DMS 273 treated with DMSO at 0.1 percent for 48 hours (cell line): Measurements from ENCODE around the gene TMCO4.
A peak's percentile ranks its signal among the peaks of the same experiment; 100 is the strongest.

Source experiments
- DNase-seq: peaks from one replicate; lab custom pipeline; 2025; lab: John Stamatoyannopoulos, UW

Gene TMCO4

GRCh38 chr1:19715334-19716203, 84.1 kb downstream of the TMCO4 start:
- DNase-seq = peak; percentile 87

GRCh38 chr1:19712928-19713327, 86.8 kb downstream of the TMCO4 start:
- DNase-seq = no peak

DNA sequence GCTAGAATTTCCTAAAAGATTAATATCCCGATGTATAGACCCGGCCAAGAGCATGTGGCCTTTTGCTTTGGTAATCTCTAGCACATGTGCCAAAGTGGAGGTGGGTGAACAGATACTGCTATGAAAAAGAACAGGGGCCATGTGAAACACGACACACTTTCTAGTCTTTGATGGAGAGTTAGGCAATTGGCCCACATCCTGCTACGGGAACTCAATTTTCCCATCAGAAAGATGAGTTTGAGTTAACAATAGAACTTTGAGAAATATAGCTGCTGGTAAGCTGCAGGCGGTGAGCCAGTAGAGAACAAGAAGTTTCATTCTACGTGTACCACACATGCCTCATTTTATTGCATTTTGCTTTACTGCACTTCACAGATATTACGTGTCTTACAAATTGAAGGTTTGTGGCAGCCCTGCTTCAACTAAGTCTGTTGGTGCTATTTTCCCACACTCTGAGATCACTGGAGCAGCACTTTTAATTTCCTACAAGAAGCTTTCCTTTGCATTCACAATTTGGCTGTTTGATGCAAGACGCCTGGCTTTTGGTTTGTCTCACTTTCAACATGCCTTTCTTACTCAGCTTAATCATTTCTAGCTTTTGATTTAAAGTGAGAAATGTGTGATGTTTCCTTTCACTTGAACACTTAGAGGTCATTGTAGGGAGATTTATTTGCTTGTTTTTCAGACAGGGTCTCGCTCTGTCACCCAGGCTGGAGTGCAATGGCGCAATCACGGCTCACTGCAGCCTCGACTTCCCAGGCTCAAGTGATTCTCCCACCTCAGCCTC, 88.7 kb downstream of the TMCO4 start:
- no peak for DNase-seq

DNA sequence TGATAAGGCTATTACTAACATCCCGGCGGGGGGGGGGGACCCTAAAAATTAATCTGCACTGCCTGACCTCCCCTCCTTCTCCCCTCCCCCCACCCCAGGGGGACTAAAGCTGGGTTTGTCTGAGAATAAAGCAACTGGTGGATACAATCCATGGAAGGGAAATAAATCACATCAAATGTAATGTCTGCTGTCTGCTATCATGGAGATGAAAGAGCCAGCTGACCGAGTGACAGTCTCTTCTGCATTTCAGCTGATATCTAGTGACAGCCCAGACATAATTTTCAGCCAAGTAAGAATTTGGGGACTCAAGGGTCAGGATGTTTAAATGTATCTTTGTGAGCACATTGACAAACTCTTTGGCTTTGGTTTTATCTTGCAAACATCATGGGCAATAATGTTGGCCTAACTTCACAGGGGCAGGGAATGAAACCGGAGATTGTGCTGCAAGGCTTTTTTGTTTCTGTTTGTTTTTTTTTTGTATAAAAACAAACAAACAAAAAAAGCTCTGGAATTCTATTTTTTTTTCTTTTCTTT, 90.4 kb downstream of the TMCO4 start:
- no peak for DNase-seq

DNA sequence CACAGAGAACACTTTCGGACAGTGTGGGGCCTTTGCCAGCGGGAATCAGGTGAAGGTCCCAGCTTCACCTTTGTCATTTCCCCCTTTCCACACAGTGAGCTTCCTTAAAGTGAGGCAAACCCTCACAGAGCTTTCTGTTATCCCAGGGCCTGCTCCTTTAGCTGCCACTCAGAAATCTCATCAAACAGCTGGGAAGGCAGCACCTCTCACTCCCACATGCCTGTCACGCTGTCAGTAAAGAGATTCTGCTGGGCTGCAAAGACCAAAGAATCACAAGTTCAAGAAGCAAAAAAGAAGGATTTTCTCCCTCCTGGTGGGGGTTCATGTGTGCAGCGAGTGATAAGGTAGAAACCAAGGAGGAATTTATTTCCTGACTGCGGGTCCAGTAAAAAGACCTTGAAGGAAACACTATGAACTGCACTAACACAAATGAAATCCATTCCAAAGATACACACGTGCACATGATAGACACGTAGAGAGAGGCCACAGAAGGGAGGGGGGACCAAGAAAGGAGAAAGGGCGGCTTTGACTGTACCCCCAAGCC, 91.1 kb downstream of the TMCO4 start:
- no peak for DNase-seq

GRCh38 chr1:19706136-19706535, 93.6 kb downstream of the TMCO4 start:
- no peak for DNase-seq

DNA sequence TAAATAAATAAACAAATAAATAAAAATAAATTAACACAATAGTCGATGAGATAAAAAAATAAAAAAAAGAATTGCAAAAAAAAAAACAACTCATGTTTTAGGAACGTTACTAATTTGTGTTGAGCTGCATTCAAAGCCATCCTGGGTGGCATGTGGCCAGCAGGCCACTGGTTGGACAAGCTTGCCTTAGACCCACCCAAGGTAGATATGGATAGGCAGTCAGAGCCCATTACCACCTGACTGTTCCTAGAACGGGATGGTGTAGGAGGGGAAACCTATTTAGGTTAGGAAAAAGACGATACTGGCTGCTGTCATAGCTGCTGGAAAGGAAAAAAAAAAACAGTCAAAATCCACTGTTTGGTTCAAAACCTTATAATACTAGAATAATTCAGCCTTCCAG, 94.3 kb downstream of the TMCO4 start:
- no peak for DNase-seq

GRCh38 chr1:19704247-19705113, 95.2 kb downstream of the TMCO4 start:
- DNase-seq = peak; percentile 25

DNA sequence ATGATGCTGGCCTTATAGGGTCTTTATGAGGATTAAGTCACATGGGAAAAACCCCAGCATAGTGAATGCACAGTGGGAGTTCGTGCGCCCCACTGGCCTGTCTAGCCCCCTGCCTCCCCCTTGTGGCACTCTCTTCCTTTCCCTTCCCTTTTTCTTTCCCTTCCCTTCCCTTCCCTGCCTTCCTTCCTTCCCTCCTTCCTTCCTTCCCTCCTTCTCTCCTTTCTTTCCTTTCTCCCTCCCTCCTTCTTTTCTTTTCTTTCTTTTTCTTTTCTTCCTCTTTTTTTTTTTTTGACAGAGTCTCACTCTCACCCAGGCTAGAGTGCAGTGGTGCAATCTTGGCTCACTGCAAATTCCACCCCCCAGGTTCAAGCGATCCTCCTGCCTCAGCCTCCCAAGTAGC, 96.4 kb downstream of the TMCO4 start:
- no peak for DNase-seq

- no peak for DNase-seq
These were observed 99.5 kb downstream of the TMCO4 start for GRCh38 chr1:19700079-19700777.

DNA sequence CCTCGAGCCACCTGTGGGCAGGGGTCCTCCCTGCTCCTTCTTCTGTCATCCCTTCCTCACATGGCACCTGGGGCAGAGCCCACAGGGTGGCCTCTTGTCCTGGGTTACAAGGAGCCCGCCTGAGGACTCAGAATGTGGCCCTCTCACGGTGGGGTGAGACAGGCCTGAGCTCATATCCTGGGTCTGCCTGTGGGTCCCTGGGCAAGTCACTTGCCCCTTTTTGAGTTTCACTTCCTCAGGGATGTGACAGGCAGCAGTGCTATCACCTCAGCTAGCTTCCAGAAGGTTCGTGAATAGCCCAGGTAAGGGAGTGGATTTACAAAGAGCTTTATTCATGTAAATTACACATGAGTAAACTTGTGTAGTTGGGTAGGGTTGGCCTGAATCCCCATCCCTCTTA, 101.5 kb downstream of the TMCO4 start:
- no peak for DNase-seq

GRCh38 chr1:19696820-19697219, 102.9 kb downstream of the TMCO4 start:
- DNase-seq = no peak

GRCh38 chr1:19695772-19696171, 103.9 kb downstream of the TMCO4 start:
- DNase-seq = no peak

DNA sequence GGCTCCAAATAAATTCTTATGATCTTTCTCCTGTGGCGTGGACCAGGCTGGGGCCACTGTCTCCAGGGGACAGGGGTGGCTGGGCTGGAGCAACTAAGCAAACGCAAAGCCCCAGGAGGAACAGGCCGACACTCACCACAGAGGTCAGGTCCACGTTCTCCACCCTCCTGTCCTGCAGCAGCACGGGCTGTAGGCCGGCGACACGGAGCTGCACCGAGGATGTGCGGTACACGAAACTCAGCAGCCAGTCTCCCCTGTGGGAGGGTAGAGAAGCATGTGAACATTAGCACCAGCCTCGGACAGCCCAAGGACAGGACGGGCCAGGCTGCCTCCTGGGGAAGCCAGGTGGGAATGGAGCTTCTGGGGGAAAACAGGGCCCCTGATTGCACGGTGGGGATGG, 105.4 kb downstream of the TMCO4 start:
- DNase-seq = no peak

DNA sequence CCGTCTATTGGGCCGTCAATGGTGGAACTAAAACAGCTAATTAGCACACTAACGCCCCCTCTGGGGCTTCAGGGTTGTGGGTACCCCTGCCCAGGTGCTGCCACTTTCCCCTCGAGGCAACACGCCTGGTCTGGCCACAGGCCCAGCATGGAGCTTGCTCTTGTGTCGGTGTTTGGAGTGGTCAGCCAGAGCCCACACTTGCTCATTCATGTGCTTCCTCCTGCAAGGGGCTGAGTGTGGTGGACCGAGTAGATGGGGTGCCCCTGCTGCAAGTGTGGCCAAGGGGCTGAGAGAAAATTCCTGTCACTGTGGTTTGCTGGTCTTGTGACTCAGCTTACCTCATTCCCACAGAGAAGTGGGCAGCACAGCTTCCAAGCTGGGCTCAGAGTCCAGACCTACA, 109.4 kb downstream of the TMCO4 start:
- DNase-seq = no peak

DNA sequence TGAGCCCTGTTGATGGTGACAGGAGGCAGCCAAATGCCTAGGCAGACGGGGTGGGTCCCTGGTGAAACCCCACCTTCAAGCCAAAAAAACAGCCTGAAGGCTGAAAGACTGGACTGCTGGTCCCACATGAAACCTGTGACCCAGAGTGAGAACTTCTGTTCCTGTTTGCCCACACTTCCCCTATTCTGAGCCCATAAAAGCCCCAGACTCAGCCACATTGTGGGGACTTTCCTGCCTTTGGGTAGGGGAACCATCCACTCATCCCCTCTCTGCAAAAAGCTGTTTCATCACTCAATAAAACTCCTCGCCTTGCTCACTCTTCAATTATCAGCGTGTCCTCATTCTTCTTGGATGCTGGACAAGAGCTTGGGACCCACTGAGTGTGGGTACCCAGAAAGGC, 109.9 kb downstream of the TMCO4 start:
- no peak for DNase-seq

DNA sequence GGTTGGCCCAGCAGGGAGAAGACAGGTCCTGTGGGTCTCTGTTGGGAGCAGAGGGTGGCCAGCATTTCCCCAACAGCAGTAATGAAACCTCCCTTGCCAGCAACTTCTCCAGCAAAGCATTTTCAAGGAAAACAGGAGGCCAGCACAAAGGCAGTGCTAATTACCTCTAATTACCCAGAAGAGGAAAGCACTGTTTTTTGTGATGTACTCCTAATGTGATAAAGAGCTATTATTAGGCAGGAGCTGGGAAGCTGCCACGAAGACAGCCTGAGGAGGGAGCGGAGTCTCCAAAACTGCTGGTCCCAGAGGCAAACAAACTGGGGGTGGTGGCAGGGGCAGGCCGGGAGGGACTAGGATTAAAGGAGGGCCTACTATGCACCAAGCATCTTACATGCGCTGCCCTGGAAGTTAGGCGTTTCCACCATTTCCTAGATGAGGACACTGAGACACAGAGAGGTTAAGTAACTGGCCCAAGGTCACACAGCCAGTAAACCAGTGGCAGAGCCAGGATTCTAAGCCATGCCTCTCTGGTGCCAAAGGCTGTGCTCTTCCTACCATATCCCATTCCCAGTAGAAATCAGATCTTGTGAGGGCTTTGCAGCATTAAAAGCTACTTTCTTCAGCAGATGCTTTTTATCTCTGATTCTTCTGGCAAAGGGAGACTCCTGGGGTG, 110.5 kb downstream of the TMCO4 start:
- no peak for DNase-seq

GRCh38 chr1:19688041-19688842, 111.5 kb downstream of the TMCO4 start:
- no peak for DNase-seq

DNA sequence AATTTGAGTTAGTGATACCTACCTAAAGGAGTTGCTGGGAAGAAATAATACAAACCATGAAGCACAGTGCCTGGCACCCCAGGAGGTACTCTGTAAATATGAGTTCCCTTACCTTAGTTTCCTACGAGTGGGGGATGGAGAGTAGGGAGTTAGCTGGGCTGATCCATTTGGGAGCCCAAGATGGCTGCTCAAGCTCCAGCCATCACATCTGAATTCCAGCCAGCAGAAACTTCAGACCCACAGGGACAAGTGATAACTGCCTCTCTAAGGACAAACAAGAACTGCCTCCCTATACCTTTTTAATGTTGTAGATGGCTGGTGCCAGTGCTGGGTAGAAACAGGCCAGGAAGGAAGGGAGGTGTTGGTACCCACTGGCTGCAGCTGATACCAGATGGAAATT, 112.3 kb downstream of the TMCO4 start:
- DNase-seq = no peak

DNA sequence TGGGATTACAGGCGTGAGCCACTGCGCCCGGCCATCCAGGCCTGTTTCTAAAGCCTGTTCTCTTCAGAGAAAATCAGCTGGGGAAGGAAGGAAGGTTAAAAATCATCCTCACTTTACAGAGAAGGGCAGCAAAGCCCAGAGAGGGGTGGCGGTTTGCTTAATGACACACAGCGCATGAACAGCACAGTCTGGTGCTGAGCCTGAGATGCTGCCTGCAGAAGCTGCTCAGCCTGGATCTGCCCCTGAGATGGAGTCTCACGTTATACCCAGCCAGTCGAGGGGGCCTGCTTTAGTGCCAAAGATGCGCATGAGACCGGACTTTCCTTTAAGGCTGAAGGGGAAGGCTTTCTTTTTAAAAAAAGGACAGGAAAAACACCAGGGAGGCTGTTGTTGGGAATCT, 113.7 kb downstream of the TMCO4 start:
- DNase-seq = no peak
